Pancreas (tissue), 10 donors: ENCODE results near the gene RAP1GAP2. TPM values are rescaled to one million over a fixed set of nuclear protein-coding genes. Genes with fewer than 3 reads are reported as not detected.

Experiments used
- ATAC-seq, 4 donors: fragments of 200-7000 bp; cut with Tn5 transposase; one replicate each; pipeline versions ENCODE4 v1.8.0 to v1.9.1; 2020; ENCODE audit warnings: mild to moderate bottlenecking in 4 of 4, moderate library complexity in 4 of 4
- DNase-seq, 6 donors: peaks; one replicate each; pipeline ENCODE4 v3.0.0-alpha.2; 2020
- FAIRE-seq: peaks from 2 replicates; lab custom pipeline; 2012; peaks lifted over from hg19 to GRCh38; lab: Jason Lieb, UNC
- H3K27ac ChIP-seq, 4 donors: fragments of 200-600 bp; sonication (generic); 1 replicate in 3 of 4; 2 replicates in 1 of 4; pipeline versions ENCODE4 v1.5.0 to v1.8.0; 2020
- H3K27me3 ChIP-seq, 4 donors: fragments of 200-600 bp; one replicate each; pipeline ENCODE4 v1.8.0; 2021
- H3K36me3 ChIP-seq, 3 donors: fragments of 200-600 bp; sonication (generic) in 1 of 3; one replicate each; pipeline versions ENCODE4 v1.5.0 to v1.8.0; 2020 to 2021
- H3K4me1 ChIP-seq, 3 donors: fragments of 200-600 bp; one replicate each; pipeline ENCODE4 v1.8.0; 2021
- H3K4me3 ChIP-seq, 4 donors: fragments of 200-600 bp; sonication (generic) in 2 of 4; one replicate each; pipeline versions ENCODE4 v1.5.0 to v1.8.0; 2020 to 2021
- H3K9me3 ChIP-seq, 4 donors: fragments of 200-600 bp; one replicate each; pipeline ENCODE4 v1.8.0; 2021
- WGBS, 2 donors: extraction: QIAGEN DNeasy Blood & Tissue Kit; methylation state at CpG; one replicate each; pipeline ENCODE4 v1.1.7; 2013; 5-methylcytosine and 5-hydroxymethylcytosine counted together
- intact Hi-C, 3 donors: fragments of 100-400 bp; cut with DNase I; formaldehyde crosslinking; loops; one replicate each; pipeline versions ENCODE4 v1.11.1 to v1.14.2; 2022
- polyA plus RNA-seq, 2 donors: library from polyadenylated mRNA; stranded (reverse); fragments of 200-250 nt; gene quantifications; one replicate each; pipeline ENCODE4 v1.2.3, GENCODE V29; 2013
- total RNA-seq, 6 donors: library from RNA; stranded (reverse); fragmentation: NEBNext Ultra II Directional in 4 of 6; extraction: Animal tissue kit (Norgen Biotek cat#: 25700) in 4 of 6; gene quantifications; one replicate each; pipeline versions ENCODE4 v1.2.1 to v1.2.4, GENCODE V29; 2021 to 2023
- TF ChIP-seq, protein P1 (sequence below), 4 donors: fragments of 200-600 bp; sonication (generic) in 3 of 4; IDR thresholded peaks; one replicate each; pipeline versions ENCODE4 v1.5.0 to v1.8.0; 2021; ENCODE audit warnings: antibody characterized with exemption in 4 of 4
- donor health status: healthy with polysubstance abuse.
- donor health status: DM: no; HTN: no; CAD: no; lungs with moderate emphysema.
- donor health status: DM: no; HTN: no; CAD: no.
- donor health status: control.
- donor health status: control.
- donor health status: Bipolar disorder and iron deficiency.
- donor health status: DM: yes; HTN: yes; CAD: no.
- donor health status: DM: no; HTN: no; CAD: no.
- donor health status: DM: no; HTN: no; CAD: no.
- donor health status: DM: yes; HTN: yes; CAD: no.

Gene RAP1GAP2
- total and polyA plus RNA-seq, 8 donors = 29.7 to 51.2 (median 43.0) TPM

DNA sequence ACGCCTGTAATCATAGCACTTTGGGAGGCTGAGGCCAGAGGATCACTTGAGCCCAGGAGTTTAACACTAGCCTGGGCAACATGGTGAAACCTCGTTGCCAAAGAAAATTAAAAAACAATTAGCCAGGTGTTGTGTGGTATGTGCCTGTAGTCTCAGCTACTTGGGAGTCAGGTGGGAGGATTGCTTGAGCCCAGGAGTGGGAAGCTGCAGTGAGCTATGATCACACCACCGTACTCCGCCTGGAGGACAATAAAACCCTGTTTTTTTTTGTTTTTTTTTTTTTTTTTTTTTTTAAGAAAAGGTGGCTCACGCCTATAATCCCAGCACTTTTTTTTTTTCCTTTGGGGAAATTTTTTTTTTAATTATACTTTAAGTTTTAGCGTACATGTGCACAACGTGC lies 26.1 kb downstream of the RAP1GAP2 start:
- Histone ChIP-seq H3K9me3 (no peaks in the 10 kb centered on the region), H3K36me3 (no peaks in the 10 kb centered on the region), H3K4me3 (no peak overlapping the region), H3K27me3 (no peaks in the 10 kb centered on the region), H3K27ac (no peak overlapping the region), H3K4me1 (no peaks in the 10 kb centered on the region)
- ATAC-seq (no peak), DNase-seq (no peak), FAIRE-seq (no peak)
- TF ChIP-seq, protein P1, sequence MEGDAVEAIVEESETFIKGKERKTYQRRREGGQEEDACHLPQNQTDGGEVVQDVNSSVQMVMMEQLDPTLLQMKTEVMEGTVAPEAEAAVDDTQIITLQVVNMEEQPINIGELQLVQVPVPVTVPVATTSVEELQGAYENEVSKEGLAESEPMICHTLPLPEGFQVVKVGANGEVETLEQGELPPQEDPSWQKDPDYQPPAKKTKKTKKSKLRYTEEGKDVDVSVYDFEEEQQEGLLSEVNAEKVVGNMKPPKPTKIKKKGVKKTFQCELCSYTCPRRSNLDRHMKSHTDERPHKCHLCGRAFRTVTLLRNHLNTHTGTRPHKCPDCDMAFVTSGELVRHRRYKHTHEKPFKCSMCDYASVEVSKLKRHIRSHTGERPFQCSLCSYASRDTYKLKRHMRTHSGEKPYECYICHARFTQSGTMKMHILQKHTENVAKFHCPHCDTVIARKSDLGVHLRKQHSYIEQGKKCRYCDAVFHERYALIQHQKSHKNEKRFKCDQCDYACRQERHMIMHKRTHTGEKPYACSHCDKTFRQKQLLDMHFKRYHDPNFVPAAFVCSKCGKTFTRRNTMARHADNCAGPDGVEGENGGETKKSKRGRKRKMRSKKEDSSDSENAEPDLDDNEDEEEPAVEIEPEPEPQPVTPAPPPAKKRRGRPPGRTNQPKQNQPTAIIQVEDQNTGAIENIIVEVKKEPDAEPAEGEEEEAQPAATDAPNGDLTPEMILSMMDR (IDR thresholded peaks at IDR 0.05) = no peak
- 71 to 75% methylated on average over 7 of the region's 7 CpGs for WGBS, 2 donors
- intact Hi-C loops = no loop called here

DNA sequence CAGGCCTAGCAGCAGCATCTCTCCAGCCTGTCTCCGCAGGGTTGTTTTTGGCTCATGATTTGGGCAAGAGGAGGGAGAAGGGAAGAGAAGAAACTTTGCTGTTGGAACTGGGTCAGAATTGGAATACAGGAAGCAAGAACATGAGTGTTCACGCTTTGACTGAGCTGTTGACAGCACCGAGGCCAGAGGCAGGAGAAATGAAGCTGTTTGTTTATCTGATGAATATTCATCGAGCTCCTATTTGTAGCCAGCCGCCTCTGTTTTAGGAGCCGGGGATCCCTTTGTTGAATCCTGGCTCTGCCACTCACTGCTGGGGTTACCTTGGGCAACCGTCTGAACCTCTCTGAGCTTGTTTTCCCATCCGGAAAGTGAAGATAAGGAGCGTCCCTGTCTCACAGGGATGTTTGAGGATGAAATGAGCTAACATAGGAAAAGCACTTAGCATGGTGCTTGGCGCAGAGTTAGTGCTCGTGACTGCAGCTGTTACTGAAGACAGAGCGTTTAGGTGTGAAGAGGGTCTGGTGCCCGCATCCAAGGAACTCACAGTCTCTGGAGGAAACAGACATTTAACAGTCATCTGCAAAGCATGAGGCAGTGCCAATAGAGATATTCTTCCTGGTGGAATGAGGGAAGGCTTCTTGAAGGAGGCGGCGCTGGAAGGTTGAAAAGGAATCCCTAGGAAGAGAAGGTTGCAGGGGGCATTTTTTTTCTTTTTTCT lies 29.2 kb downstream of the RAP1GAP2 start:
- Histone ChIP-seq H3K4me1 (no peaks in the 10 kb centered on the region), H3K9me3 (no peaks in the 10 kb centered on the region), H3K4me3 (no peak overlapping the region), H3K27me3 (no peaks in the 10 kb centered on the region), H3K27ac (no peak overlapping the region), H3K36me3 (no peaks in the 10 kb centered on the region)
- FAIRE-seq (no peak), DNase-seq (no peak), ATAC-seq (no peak)
- WGBS, 2 donors = 63 to 74% methylated on average over 15 of the region's 15 CpGs
- intact Hi-C loops = loop anchor here in 1 of 3 donors (5.0 kb wide), 1 partner anchor 187 kb away; no protein-coding TSS in a partner anchor
- TF ChIP-seq, protein P1 (IDR thresholded peaks at IDR 0.05) = no peak

DNA sequence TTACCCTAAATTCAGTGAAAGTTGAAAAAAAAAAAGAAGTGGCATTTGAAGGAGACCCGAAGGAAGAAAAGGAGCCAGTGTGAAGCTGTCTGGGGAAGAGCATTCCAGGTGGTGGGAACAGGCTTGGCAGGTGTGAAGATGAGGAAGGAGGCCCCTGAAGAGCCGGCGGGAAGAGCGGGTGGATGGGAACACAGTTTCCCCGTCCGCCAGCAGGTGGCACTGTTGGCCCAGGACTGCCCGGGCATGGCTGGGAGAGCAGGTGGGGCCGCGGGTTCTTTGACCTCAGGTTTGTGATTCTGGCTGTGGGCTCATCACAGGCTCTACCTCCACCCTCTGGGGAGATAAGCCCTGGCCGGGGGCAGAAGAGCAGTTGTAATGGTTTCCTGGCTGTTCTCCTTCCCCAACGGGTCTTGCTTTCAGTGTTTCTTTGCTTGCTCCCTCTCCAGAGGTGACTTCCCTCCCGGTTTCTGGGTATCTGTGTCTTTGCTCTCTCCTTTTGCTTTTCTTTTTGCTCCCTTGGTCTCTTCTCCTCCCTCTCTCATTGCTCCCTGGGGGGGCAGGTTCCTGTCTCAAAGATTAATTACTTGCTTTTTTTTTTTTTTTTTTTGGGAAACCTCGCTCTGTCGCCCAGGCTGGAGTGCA lies 32.3 kb downstream of the RAP1GAP2 start:
- ATAC-seq (peak; percentile 91 to 99 (median 94)), FAIRE-seq (no peak), DNase-seq (peak; percentile 61 to 97 (median 82))
- H3K36me3 ChIP-seq = no peaks in the 10 kb centered on the region
- no peak overlapping the region for H3K27ac ChIP-seq
- 21 to 22% methylated on average over 14 of the region's 14 CpGs for WGBS, 2 donors
- no peaks in the 10 kb centered on the region for H3K9me3 ChIP-seq
- intact Hi-C loops = loop anchor here in 1 of 3 donors (5.0 kb wide), 1 partner anchor 184 kb away; no protein-coding TSS in a partner anchor
- no peaks in the 10 kb centered on the region for H3K27me3 ChIP-seq
- no peak overlapping the region for H3K4me3 ChIP-seq
- TF ChIP-seq, protein P1 (IDR thresholded peaks at IDR 0.05) = peak; percentile 87 to 95 (median 90)
- no peaks in the 10 kb centered on the region for H3K4me1 ChIP-seq

DNA sequence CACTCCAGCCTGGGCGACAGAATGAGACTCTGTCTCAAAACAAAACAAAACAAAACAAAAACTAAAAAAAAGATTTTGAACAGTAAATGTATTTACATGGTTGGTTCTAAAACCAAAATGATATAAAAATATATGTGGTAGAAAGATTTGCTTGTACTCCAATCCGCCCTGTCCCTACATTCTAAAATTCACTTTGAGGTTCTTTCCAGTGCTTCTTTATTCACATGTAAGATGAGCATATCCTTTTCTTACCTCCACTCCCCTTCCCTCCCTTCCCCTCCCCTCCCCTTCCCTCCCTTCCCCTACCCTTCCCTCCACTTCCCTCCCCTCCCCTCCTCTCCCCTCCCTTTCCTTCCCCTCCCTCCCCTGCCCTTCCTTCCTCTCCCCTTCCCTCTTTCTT lies 34.4 kb downstream of the RAP1GAP2 start:
- Histone ChIP-seq H3K9me3 (no peaks in the 10 kb centered on the region), H3K27ac (no peak overlapping the region), H3K36me3 (no peaks in the 10 kb centered on the region), H3K27me3 (no peaks in the 10 kb centered on the region), H3K4me3 (no peak overlapping the region), H3K4me1 (no peaks in the 10 kb centered on the region)
- WGBS, 2 donors = 41 to 49% methylated on average over 2 of the region's 2 CpGs
- TF ChIP-seq, protein P1 (IDR thresholded peaks at IDR 0.05) = no peak
- ATAC-seq (no peak), DNase-seq (no peak), FAIRE-seq (no peak)
- intact Hi-C loops = no loop called here

DNA sequence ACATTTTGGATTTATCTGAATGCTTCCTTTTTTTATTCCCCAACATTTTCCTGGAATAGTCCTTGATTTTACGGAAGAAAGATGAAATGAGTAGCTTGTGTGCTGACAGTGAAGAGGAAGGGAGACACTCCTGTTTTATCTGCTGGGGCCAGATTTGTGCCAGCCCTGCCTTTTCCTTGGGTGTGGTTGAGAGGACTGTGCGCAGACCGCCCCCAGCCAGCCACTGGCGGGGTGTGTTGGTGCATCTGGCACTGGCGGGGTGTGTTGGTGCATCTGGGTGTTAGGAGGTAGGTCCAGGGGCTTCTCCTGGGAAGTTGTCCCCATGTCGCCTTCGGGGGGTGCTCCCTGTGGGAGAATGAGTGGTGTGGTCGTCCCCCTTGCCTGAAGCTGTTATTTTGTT lies 39.5 kb downstream of the RAP1GAP2 start:
- no peaks in the 10 kb centered on the region for H3K36me3 ChIP-seq
- no peak for FAIRE-seq
- ATAC-seq = no peak
- intact Hi-C loops = no loop called here
- DNase-seq = no peak
- H3K9me3 ChIP-seq = no peaks in the 10 kb centered on the region
- no peaks in the 10 kb centered on the region for H3K27me3 ChIP-seq
- 66 to 84% methylated on average over 8 of the region's 8 CpGs for WGBS, 2 donors
- no peak overlapping the region for H3K4me3 ChIP-seq
- no peak overlapping the region for H3K27ac ChIP-seq
- no peaks in the 10 kb centered on the region for H3K4me1 ChIP-seq
- TF ChIP-seq, protein P1 (IDR thresholded peaks at IDR 0.05) = no peak
